Renal cortical epithelial cell (primary cell): Measurements from ENCODE around the gene SMC3. TPM values are rescaled to one million over a fixed set of nuclear protein-coding genes. Genes with fewer than 3 reads are reported as not detected.

Experiments
- DNase-seq: peaks from one replicate; pipeline ENCODE4 v3.0.0-alpha.2; 2011; ENCODE audit warnings: low read depth
- total RNA-seq: library from RNA; depleted of rRNA; stranded (reverse); fragments of >200 nt; gene quantifications from 2 replicates; pipeline ENCODE4 v1.2.3, GENCODE V29; 2014

The SMC3 gene
- total RNA-seq, 1 donor from 2014 or later: 39.3 TPM

DNA sequence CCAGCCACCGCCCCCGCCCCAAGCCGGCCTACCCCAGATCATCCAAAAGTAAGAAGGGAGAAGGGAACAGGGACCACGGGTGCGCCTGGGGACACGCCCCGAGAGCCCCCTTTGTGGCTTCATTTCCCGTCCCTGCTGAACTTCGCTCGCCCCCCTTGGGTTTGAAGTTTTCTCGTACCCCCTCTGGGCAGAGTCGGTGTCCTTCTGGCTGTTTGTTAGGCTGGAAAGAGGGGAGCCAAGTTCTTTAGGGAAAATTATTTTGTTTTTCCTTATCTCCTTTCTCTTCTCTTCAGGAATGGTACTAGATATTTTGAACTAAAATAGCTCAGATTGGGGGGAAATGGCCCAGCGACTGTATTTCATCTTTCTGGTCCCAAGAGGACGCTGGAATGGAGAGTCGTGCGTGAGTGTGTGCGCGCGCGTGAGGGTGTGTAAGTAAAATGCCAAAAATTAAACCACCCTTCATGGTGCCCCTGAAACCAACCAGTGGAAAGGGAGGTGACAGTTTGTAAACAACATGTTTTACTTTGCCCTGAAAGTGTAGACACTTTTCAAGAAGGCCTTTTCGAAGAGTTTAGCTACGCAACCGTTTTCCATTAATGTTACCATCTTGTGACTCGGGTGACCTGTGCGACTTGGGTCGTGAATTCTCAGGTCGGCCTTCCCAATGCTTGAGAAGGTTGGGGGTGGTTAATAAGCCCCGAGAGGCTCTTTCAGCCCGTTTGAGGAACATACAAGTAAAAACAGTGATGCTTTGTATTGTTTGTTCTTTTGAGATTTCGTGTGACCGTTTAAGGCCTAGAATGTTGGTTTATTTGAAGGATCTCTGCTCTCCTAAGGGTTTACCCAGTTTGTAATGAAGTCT, 77.3 kb downstream of the SMC3 start:
- no peak for DNase-seq

DNA sequence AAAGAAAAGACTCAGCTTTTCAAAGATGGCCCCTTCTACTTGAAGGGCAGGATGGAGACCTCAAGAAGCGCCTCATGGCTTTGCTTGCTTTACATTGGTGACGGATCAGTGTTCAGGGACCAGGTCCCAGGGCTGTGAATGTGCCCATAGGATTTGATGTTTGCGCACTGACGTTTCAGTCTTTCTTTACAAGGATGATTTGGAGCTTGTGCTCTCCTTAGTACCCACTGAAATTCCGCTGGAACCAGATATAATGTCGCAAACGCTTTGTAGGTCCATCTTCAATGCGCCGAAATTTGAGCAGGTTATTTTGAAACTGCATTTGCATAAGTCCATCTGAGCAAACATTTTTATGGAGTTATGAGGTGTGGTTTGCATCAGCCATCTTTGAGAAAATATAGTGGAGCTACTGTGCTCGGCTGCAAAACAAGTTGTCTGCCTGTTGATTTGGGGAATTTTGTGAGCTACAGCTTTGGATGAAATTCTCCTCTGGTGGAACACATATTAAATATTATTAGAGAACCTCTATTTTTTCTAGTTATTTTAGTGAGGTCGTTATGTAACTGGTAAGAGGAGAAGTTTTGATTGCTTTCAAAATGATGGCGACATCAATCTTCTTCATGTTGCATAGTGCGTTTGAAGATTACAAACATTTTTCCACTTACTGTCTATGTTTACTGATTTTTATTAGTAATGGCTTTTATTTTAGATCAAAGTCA, 79.1 kb downstream of the SMC3 start:
- no peak for DNase-seq

- DNase-seq: no peak
Observed at GRCh38 chr10:110647136-110647430, 79.6 kb downstream of the SMC3 start.

- DNase-seq: peak; percentile 34
Observed at GRCh38 chr10:110648692-110649346, 81.3 kb downstream of the SMC3 start.

GRCh38 chr10:110649347-110650264, 82.1 kb downstream of the SMC3 start:
- no peak for DNase-seq

DNA sequence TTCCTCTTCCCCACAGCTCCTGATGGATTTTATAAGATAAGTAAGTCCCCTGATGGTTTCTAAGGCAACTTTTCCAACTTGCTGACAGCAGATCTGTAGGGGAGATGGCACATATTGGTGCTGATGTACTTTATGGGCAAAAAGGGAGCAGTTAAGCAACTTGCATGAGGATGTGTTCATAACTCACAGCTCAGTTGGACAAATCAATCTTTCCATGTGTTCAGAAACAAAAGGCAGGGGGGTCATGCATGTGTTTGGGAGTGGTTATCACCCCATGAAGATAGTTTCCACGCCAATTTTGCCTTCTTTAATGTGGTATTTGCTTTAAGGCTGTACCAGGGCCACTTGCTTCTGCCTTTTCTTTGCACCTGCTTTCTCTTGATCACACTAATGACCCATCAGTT, 82.8 kb downstream of the SMC3 start:
- DNase-seq: no peak

- DNase-seq: peak; percentile 65
Observed at GRCh38 chr10:110651044-110651958, 83.8 kb downstream of the SMC3 start.

- DNase-seq: no peak
Observed at GRCh38 chr10:110652475-110653118, 85.1 kb downstream of the SMC3 start.

Other genes starting within 250 kb of the SMC3 start
- 8.2 and 62.2 TPM in 2 replicates for gene DUSP5, start 69.8 kb upstream of the SMC3 start, total RNA-seq
- 0.10 TPM in 1 of 2 replicates, not detected in the other for gene RBM20, start 76.6 kb downstream of the SMC3 start, total RNA-seq